ENCODE measurements around the gene CTSL.

CTSL gene

GRCh38 chr9:87706066-87706739 lies 19.7 kb upstream of the CTSL start:
- POLR2A ChIA-PET: no interaction called here
- CTCF ChIA-PET: no interaction called here
- TF ChIP-seq CTBP1 (IDR thresholded peaks at IDR 0.05; ENCODE audit: borderline replicate concordance) (no peak), PKNOX1 (IDR thresholded peaks at IDR 0.05) (no peak), NFRKB (IDR thresholded peaks at IDR 0.05) (no peak), FOXK2 (IDR thresholded peaks at IDR 0.05) (no peak), LEF1 (IDR thresholded peaks at IDR 0.05; ENCODE audit: borderline replicate concordance) (no peak), TARDBP (IDR thresholded peaks at IDR 0.05) (no peak), ZNF384 (IDR thresholded peaks at IDR 0.05) (no peak), L3MBTL2 (conservative IDR thresholded peaks at IDR 0.05) (no peak), BHLHE40 (IDR thresholded peaks at IDR 0.05; ENCODE audit: borderline replicate concordance) (no peak), FOXA1 (IDR thresholded peaks at IDR 0.05) (no peak), ELF4 (IDR thresholded peaks at IDR 0.05) (no peak), FOXM1 (IDR thresholded peaks at IDR 0.05; ENCODE audit: borderline replicate concordance) (no peak)
- DNase-seq (ENCODE audit: extremely low spot score): no peak

GRCh38 chr9:87707805-87708506 lies 18.0 kb upstream of the CTSL start:
- no peak for DNase-seq (ENCODE audit: extremely low spot score)
- CTCF ChIA-PET: no interaction called here
- TF ChIP-seq L3MBTL2 (conservative IDR thresholded peaks at IDR 0.05) (no peak), FOXA1 (IDR thresholded peaks at IDR 0.05) (no peak), ARNT (IDR thresholded peaks at IDR 0.05) (no peak), PKNOX1 (IDR thresholded peaks at IDR 0.05) (no peak), SUZ12 (IDR thresholded peaks at IDR 0.05) (no peak), TARDBP (IDR thresholded peaks at IDR 0.05) (no peak), BHLHE40 (IDR thresholded peaks at IDR 0.05; ENCODE audit: borderline replicate concordance) (no peak), FOXK2 (IDR thresholded peaks at IDR 0.05) (no peak), SP1 (IDR thresholded peaks at IDR 0.05) (no peak), ELF4 (IDR thresholded peaks at IDR 0.05) (no peak), LEF1 (IDR thresholded peaks at IDR 0.05; ENCODE audit: borderline replicate concordance) (no peak)
- POLR2A ChIA-PET: no interaction called here

- CTCF ChIA-PET: no interaction called here
- POLR2A ChIA-PET: no interaction called here
- no peak for DNase-seq (ENCODE audit: extremely low spot score)
- TF ChIP-seq FOXK2 (IDR thresholded peaks at IDR 0.05): no peak
- no peak for TF ChIP-seq NFRKB (IDR thresholded peaks at IDR 0.05)
- TF ChIP-seq HDGF (IDR thresholded peaks at IDR 0.05; ENCODE audit: borderline replicate concordance): no peak
- no peak for TF ChIP-seq SUZ12 (IDR thresholded peaks at IDR 0.05)
- no peak for TF ChIP-seq ELF4 (IDR thresholded peaks at IDR 0.05)
- no peak for TF ChIP-seq ARNT (IDR thresholded peaks at IDR 0.05)
- TF ChIP-seq LEF1 (IDR thresholded peaks at IDR 0.05; ENCODE audit: borderline replicate concordance): no peak
- no peak for TF ChIP-seq PKNOX1 (IDR thresholded peaks at IDR 0.05)
- TF ChIP-seq TARDBP (IDR thresholded peaks at IDR 0.05): no peak
- no peak for TF ChIP-seq FOXA1 (IDR thresholded peaks at IDR 0.05)
- TF ChIP-seq BHLHE40 (IDR thresholded peaks at IDR 0.05; ENCODE audit: borderline replicate concordance): no peak
- no peak for TF ChIP-seq L3MBTL2 (conservative IDR thresholded peaks at IDR 0.05)
- no peak for TF ChIP-seq CTBP1 (IDR thresholded peaks at IDR 0.05; ENCODE audit: borderline replicate concordance)
- TF ChIP-seq SP1 (IDR thresholded peaks at IDR 0.05): no peak
- no peak for TF ChIP-seq FOXM1 (IDR thresholded peaks at IDR 0.05; ENCODE audit: borderline replicate concordance)
- no peak for TF ChIP-seq ZNF384 (IDR thresholded peaks at IDR 0.05)
Observed at GRCh38 chr9:87708546-87708945, 17.4 kb upstream of the CTSL start.

GRCh38 chr9:87708986-87709728 lies 16.8 kb upstream of the CTSL start:
- ChIA-PET CTCF (no interaction called here), POLR2A (interaction anchor here (1.1 kb wide), 1 partner anchor 17 kb away, joined by 5 read pairs; the partner anchor contains the start of gene CTSL)
- no peak for TF ChIP-seq PKNOX1 (IDR thresholded peaks at IDR 0.05)
- TF ChIP-seq NFRKB (IDR thresholded peaks at IDR 0.05): no peak
- TF ChIP-seq SP1 (IDR thresholded peaks at IDR 0.05): no peak
- no peak for TF ChIP-seq FOXA1 (IDR thresholded peaks at IDR 0.05)
- no peak for TF ChIP-seq ELF4 (IDR thresholded peaks at IDR 0.05)
- no peak for TF ChIP-seq SUZ12 (IDR thresholded peaks at IDR 0.05)
- no peak for TF ChIP-seq ZNF384 (IDR thresholded peaks at IDR 0.05)
- no peak for TF ChIP-seq ARNT (IDR thresholded peaks at IDR 0.05)
- TF ChIP-seq CTBP1 (IDR thresholded peaks at IDR 0.05; ENCODE audit: borderline replicate concordance): no peak
- TF ChIP-seq L3MBTL2 (conservative IDR thresholded peaks at IDR 0.05): no peak
- no peak for DNase-seq (ENCODE audit: extremely low spot score)

GRCh38 chr9:87710443-87710842 lies 15.5 kb upstream of the CTSL start:
- DNase-seq (ENCODE audit: extremely low spot score): no peak
- TF ChIP-seq L3MBTL2 (conservative IDR thresholded peaks at IDR 0.05) (no peak), TARDBP (IDR thresholded peaks at IDR 0.05) (no peak), ZNF384 (IDR thresholded peaks at IDR 0.05) (no peak), FOXM1 (IDR thresholded peaks at IDR 0.05; ENCODE audit: borderline replicate concordance) (no peak), PKNOX1 (IDR thresholded peaks at IDR 0.05) (no peak), SUZ12 (IDR thresholded peaks at IDR 0.05) (no peak), ARNT (IDR thresholded peaks at IDR 0.05) (no peak), FOXA1 (IDR thresholded peaks at IDR 0.05) (no peak), HDGF (IDR thresholded peaks at IDR 0.05; ENCODE audit: borderline replicate concordance) (no peak), CTBP1 (IDR thresholded peaks at IDR 0.05; ENCODE audit: borderline replicate concordance) (no peak), LEF1 (IDR thresholded peaks at IDR 0.05; ENCODE audit: borderline replicate concordance) (no peak), SP1 (IDR thresholded peaks at IDR 0.05) (no peak), NFRKB (IDR thresholded peaks at IDR 0.05) (no peak), BHLHE40 (IDR thresholded peaks at IDR 0.05; ENCODE audit: borderline replicate concordance) (no peak), ELF4 (IDR thresholded peaks at IDR 0.05) (no peak), FOXK2 (IDR thresholded peaks at IDR 0.05) (no peak)
- CTCF ChIA-PET: no interaction called here
- POLR2A ChIA-PET: interaction anchor here (1.1 kb wide), 1 partner anchor 16 kb away, joined by 5 read pairs; the partner anchor contains the start of gene CTSL
